ENCODE results near the gene CDT1.

GRCh38 chr16:88840600-88841215, 37.1 kb downstream of the CDT1 start:
- no peak for TF ChIP-seq GATA3 (IDR thresholded peaks at IDR 0.05; ENCODE audit: low read depth, low read length)
- no peak for TF ChIP-seq GATA2 (IDR thresholded peaks at IDR 0.05; ENCODE audit: low read depth, low read length)

Measured in SH-SY5Y (cell line).